Measurements from ENCODE around the gene PIK3R2. TPM values are rescaled to one million over a fixed set of nuclear protein-coding genes. Genes with fewer than 3 reads are reported as not detected.

PIK3R2 gene
- total and polyA plus RNA-seq, 2 experiments from 2014 or later: 8.5 to 66.6 TPM

- Histone ChIP-seq H3K36me3 (ENCODE audit: insufficient read depth) (no peaks in the 10 kb centered on the region; the same call in 1 of the 2 replicates), H3K27me3 (ENCODE audit: insufficient read depth) (no peaks in the 10 kb centered on the region), H3F3A (replicated peaks; ENCODE audit: low read depth) (no peaks in the 10 kb centered on the region), H3K9me2 (ENCODE audit: insufficient read depth) (no peaks in the 10 kb centered on the region), H3K27ac (ENCODE audit: low read depth) (no peak overlapping the region), H3K79me2 (replicated peaks; ENCODE audit: insufficient read depth) (no peaks in the 10 kb centered on the region), H4K20me1 (replicated peaks; ENCODE audit: insufficient read depth) (0 out of 2 replicates have a peak, but pooled peaks cover 3% of the 10 kb centered on the region), H3K4me2 (no peak overlapping the region), H2AFZ (no peak overlapping the region), H3K4me1 (ENCODE audit: insufficient read depth) (no peaks in the 10 kb centered on the region), H3K4me3 (no peak overlapping the region)
- H3K36me3 Mint-ChIP-seq (ENCODE audit: low read depth): peaks cover 26% of the 10 kb centered on the region
- DNase-seq (ENCODE audit: low spot score): no peak
- no peak for TF ChIP-seq CREB1 (CRISPR knock-in tag; IDR thresholded peaks at IDR 0.05; ENCODE audit: low read depth)
- no peak for TF ChIP-seq JUNB (IDR thresholded peaks at IDR 0.05; ENCODE audit: unreplicated experiment)
- TF ChIP-seq ETS1 (IDR thresholded peaks at IDR 0.05): no peak
- TF ChIP-seq STAT1 (IDR thresholded peaks at IDR 0.05; ENCODE audit: unreplicated experiment): no peak
- no peak for TF ChIP-seq REST (IDR thresholded peaks at IDR 0.05; ENCODE audit: unreplicated experiment)
- TF ChIP-seq EZH2 (IDR thresholded peaks at IDR 0.05; ENCODE audit: low read depth, unreplicated experiment): no peak
- no peak for TF ChIP-seq EZH2phosphoT487 (IDR thresholded peaks at IDR 0.05; ENCODE audit: unreplicated experiment)
- TF ChIP-seq NANOG (IDR thresholded peaks at IDR 0.05; ENCODE audit: borderline replicate concordance): no peak
- TF ChIP-seq ZNF114 (CRISPR knock-in tag; IDR thresholded peaks at IDR 0.05): no peak
- no peak for TF ChIP-seq ZNF462 (CRISPR knock-in tag; IDR thresholded peaks at IDR 0.05)
- TF ChIP-seq POLR2AphosphoS5 (IDR thresholded peaks at IDR 0.05; ENCODE audit: low read depth): no peak
- TF ChIP-seq CTCF (conservative IDR thresholded peaks at IDR 0.05; ENCODE audit: low read depth in 2 of 2): no peak
- no peak for TF ChIP-seq ZNF331 (CRISPR knock-in tag; IDR thresholded peaks at IDR 0.05; ENCODE audit: low read depth)
- H3K4me3 Mint-ChIP-seq: no peak overlapping the region
- peaks cover 3% of the 10 kb centered on the region; the same call in 1 of the 3 replicates for H3K9me3 Mint-ChIP-seq
- H3K4me1 Mint-ChIP-seq: no peaks in the 10 kb centered on the region
- ATAC-seq: no peak
- H3K27ac Mint-ChIP-seq: no peak overlapping the region
- peaks cover 6% of the 10 kb centered on the region for H3K27me3 Mint-ChIP-seq (ENCODE audit: insufficient read depth, low read depth, poor library complexity)
Measured at GRCh38 chr19:18126097-18126496, 26.9 kb upstream of the PIK3R2 start.

Data from GM23338 (cell line).